ENCODE data around the gene THSD7B. TPM values are rescaled to one million over a fixed set of nuclear protein-coding genes. Genes with fewer than 3 reads are reported as not detected.

The THSD7B gene
- total and polyA plus RNA-seq, 10 donors = 0.02 to 0.17 (median 0.09) TPM; not detected in 7

DNA sequence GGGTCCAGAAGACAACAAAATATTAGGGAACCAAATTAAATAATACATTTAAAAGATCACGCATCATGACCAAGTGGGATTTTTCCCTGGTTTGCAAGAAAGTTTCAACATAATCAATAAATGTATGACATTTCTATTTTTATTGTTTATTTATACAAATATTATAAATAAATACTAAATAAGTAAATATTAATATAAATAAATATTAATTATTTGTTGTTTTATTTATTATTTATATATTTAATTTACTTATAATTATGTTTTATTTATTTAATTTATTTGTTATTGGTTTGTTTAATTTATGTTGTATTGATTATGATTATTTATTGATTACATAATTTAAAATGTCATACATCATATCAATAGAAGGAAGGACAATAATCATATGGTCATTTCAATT, 956.4 kb downstream of the THSD7B start:
- no peaks in the 10 kb centered on the region for H3K36me3 ChIP-seq
- DNase-seq = no peak
- 92 to 100% (median 94%) methylated on average over 1 of the region's 1 CpG for WGBS, 5 donors
- H3K9me3 ChIP-seq = peaks cover 0 to 17% (median 5%) of the 10 kb centered on the region in 8 donors
- no peak overlapping the region for H3K4me3 ChIP-seq
- H3K27ac ChIP-seq = no peak overlapping the region
- TF ChIP-seq, protein P1, sequence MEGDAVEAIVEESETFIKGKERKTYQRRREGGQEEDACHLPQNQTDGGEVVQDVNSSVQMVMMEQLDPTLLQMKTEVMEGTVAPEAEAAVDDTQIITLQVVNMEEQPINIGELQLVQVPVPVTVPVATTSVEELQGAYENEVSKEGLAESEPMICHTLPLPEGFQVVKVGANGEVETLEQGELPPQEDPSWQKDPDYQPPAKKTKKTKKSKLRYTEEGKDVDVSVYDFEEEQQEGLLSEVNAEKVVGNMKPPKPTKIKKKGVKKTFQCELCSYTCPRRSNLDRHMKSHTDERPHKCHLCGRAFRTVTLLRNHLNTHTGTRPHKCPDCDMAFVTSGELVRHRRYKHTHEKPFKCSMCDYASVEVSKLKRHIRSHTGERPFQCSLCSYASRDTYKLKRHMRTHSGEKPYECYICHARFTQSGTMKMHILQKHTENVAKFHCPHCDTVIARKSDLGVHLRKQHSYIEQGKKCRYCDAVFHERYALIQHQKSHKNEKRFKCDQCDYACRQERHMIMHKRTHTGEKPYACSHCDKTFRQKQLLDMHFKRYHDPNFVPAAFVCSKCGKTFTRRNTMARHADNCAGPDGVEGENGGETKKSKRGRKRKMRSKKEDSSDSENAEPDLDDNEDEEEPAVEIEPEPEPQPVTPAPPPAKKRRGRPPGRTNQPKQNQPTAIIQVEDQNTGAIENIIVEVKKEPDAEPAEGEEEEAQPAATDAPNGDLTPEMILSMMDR (IDR thresholded peaks at IDR 0.05 in 8 of 11, conservative IDR thresholded peaks at IDR 0.05 in 3 of 11) = no peak
- TF ChIP-seq POLR2A (IDR thresholded peaks at IDR 0.05) (no peak), POLR2AphosphoS5 (IDR thresholded peaks at IDR 0.05) (no peak)
- H3K27me3 ChIP-seq (replicated peaks in 1 of 7) = no peaks in the 10 kb centered on the region
- intact Hi-C loops (cut with DNase I; ENCODE audit: low total_unique reads) = no loop called here
- H3K4me1 ChIP-seq = no peaks in the 10 kb centered on the region

GRCh38 chr2:137724912-137725311, 959.6 kb downstream of the THSD7B start:
- no peak overlapping the region for H3K4me3 ChIP-seq
- WGBS, 5 donors = 72 to 83% (median 78%) methylated on average over 2 of the region's 2 CpGs
- intact Hi-C loops (cut with DNase I; ENCODE audit: low total_unique reads) = no loop called here
- no peak for DNase-seq
- no peaks in the 10 kb centered on the region for H3K4me1 ChIP-seq
- peaks cover 0 to 16% (median 5%) of the 10 kb centered on the region in 8 donors for H3K9me3 ChIP-seq
- H3K36me3 ChIP-seq = no peaks in the 10 kb centered on the region
- TF ChIP-seq POLR2AphosphoS5 (IDR thresholded peaks at IDR 0.05) (no peak), POLR2A (IDR thresholded peaks at IDR 0.05) (no peak)
- TF ChIP-seq, protein P1 (IDR thresholded peaks at IDR 0.05 in 8 of 11, conservative IDR thresholded peaks at IDR 0.05 in 3 of 11) = no peak
- H3K27me3 ChIP-seq (replicated peaks in 1 of 7) = no peaks in the 10 kb centered on the region
- H3K27ac ChIP-seq = no peak overlapping the region

Small RNA genes lying within 50 kb of the gene (small RNA-seq; reads per million reads assigned to genes)
- gene RF00019 = 0 reads per million in 4 donors
- 0 reads per million in 4 donors for gene RNA5SP105

Data from spleen (tissue), 11 donors.